HG03097 (cell line): ENCODE data around the gene RNF113B.

Experiments used
- ATAC-seq: cut with Tn5 transposase; IDR thresholded peaks from one replicate; pipeline ENCODE4 v1.9.1; 2021; ENCODE audit not compliant: unreplicated experiment, low FRiP score

The RNF113B gene

DNA sequence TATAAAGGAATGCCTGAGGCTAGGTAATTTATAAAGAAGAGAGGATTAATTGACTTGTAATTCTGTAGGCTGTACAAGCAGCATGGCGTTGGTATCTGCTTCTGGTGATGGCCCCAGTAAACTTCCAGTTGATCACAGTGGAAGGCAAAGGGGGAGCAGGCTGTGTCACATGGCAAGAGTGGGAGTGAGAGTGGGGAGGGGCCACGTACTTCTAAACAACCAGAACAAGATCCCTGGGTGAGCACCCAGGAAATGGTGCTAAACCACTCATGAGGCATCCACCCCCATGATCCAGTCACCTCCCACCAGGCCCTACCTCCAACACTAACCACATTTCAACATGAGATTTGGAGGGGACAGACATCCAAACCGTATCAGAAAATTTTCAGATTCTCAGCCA is 3.0 kb upstream of the RNF113B start:
- ATAC-seq: no peak

DNA sequence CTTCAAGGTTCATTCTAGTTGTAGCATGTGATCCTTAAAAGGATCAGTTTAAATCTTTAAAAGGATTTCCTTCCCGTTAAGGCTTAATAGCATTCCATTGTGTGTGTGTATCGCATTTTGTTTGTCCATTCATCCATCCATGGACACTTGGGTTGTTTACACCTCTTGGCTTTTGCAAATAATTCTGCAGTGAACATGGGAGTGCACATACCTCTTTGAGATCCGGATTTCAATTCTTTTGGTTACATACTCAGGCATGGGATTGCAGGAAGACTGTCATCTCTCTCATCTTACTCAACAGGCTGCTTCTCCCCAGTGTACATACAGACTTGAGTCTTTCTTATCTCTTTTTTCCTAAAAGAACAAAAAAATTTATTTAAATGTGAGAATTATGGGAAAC is 1.2 kb downstream of the RNF113B start:
- ATAC-seq: no peak

DNA sequence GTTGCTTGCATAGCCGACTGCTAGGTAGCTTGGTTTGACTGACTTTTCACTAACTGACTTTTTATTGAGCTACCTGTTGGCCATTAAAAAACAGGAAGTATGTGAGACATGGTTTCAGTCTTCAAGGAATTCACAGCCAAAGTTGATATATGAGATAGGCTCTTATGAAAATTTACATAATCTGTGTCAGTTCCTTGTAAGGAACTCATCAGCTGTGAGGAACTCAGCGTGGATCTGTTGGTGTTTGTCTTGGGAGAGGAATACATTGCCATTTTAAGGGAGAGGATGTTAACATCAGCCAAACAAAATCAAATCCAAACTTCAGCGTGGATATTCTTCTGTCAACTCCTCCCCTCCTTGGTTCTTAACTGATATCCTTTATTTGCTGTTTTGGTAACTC is 2.0 kb downstream of the RNF113B start:
- no peak for ATAC-seq

DNA sequence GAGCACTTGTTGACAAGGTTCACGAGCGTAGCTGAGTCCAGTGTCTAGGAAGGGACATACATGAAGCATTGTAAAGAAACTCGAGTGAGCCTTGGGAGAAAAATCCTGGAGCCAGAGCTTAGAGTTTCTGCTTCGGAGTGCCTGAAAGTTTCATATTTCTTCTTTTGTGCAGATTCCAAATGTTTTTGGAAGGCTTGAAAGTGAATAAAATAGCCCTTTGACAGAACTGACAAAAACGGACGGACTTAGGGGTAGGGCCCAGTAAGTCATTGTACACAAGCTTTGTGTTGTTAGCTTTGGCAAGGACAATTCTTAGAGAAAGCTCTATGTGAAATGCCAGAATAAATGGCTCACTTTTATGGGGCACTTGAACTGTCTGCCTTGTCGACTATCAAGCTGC is 2.8 kb downstream of the RNF113B start:
- no peak for ATAC-seq

DNA sequence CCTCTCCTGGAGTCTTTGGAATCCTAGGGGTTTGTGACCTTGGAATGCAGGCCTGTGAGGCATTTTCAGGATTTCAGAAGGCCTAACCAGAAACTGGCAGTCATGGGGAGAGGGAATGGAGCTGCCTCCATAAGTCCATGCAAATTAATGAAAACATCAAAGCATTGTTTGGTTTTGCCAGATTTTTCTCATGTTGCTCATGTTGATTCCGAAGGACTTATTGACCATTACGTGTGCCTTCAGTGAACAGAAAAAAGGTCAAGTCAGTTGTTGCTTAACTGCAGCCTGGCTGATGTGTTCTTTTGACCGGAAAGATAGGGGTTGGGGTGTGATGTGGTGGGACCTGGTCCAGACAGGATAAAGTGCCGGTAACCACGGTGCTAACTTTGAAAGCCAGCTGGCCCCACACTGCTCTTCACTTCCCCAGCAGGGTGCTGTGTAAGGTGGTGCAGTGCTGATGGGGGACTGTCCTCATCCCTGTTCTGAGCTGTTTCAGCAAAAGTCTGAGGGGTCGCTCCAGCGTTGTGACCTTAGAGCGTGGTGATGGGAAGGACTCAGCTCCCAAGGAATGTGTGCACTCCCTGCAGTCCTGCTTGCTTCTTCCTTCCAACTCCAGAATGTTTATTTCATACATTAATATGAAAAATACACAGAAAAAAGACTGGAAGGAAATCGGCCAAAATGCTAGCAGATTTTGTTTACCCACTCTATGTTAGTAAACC is 3.5 kb downstream of the RNF113B start:
- no peak for ATAC-seq

DNA sequence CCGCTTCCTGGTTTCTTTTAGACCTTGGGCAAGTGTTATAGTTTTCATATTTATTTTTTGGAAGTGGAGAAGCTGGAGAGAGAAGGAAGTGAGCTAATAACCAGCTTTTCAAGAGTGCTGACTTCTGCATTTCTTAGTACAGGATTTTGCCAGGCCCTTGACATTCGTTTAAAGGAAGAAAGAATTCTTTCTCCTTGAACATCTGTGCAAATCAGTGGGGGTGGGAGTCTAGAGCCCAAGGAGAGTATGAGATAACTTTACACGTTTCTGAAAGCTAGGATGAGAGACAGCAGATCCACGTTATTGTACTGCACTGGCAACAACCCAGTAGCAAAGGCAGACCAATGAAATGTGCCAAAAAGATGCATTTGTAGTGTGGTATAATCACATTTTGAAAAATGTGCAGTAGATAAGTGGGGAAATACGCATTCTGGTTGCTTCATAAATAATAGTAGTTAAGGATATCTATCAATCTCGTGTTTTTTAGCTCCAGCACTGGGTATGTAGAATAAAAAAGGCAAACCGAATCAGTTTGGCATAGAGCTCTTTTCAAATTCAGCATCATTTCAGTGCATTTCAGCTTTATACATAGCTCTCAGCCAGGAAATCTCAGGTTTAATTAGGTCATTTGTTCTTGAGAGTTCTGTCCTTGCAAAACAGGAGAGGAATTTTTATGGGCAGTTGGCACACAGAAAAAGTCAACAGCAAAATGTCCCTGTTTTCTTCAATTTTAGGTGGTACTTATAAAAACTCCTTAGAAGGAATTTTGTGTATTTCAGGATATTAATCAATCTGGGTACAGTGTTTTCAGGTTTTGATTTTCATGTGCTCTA is 4.3 kb downstream of the RNF113B start:
- ATAC-seq: no peak

DNA sequence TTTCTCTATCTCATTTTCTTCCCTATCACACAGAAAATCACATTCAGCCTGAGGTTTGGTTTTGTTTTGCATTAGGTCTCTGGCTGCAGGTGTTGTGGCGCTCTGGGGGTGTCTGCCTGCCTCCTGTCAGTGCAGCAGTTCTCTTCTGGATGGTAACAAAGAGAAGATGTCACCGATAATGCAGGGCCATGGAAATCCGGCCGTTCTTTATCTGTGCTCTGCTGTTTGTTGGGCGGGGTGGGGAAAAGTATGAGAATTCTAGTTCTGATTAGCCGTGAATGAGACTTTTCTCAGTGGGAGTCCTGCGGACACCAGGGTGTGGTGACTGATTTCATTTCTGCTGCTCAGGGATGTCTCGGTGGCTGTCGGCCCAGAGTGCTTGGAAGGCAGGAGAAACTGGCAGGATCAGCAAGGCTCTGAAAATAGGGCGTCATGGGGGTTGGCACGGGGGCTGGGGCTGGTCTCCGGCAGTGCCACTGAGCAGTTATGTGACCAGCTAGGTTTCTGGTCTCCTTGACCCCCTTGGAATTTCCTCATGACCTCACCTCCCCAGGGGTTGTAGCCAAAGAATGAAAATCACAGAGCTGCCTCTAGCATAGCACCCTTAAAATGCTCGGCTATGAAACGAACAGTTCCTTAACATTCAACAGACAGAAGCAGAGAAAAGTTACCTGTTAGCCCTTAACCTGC is 5.0 kb downstream of the RNF113B start:
- no peak for ATAC-seq

DNA sequence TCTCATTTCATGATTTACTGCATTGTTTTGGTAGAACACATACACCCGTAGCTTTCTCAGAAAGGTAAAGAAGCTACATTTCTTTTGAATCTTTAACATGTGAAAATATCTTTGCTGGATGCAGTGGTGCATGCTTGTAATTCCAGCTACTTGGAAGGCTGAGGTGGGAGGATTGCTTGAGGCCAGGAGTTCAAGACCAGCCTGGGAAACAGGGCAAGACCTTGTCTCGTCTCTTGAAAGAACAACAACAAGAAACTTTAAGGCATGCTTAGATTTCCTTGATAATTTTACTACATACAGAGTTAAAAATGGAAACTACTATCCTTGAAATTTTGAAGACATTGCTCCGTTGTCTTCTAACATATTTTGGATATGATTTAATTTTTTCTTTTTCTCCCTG is 7.7 kb downstream of the RNF113B start:
- ATAC-seq: no peak

DNA sequence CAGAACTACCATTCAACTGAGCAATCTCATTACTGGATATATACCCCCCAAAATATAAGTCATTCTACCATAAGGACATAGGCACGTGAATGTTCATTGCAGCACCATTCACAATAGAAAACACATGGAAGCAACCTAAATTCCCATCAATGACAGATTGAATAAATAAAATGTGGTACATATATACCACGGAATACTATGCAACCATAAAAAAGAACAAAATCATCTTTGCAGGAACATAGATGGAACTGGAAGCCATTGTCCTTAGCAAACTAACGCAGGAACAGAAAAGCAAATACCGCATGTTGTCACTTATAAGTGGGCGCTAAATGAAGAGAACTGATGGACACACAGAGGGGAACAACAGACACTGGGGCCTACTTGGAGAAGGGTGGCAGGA is 14.1 kb downstream of the RNF113B start:
- ATAC-seq: no peak

DNA sequence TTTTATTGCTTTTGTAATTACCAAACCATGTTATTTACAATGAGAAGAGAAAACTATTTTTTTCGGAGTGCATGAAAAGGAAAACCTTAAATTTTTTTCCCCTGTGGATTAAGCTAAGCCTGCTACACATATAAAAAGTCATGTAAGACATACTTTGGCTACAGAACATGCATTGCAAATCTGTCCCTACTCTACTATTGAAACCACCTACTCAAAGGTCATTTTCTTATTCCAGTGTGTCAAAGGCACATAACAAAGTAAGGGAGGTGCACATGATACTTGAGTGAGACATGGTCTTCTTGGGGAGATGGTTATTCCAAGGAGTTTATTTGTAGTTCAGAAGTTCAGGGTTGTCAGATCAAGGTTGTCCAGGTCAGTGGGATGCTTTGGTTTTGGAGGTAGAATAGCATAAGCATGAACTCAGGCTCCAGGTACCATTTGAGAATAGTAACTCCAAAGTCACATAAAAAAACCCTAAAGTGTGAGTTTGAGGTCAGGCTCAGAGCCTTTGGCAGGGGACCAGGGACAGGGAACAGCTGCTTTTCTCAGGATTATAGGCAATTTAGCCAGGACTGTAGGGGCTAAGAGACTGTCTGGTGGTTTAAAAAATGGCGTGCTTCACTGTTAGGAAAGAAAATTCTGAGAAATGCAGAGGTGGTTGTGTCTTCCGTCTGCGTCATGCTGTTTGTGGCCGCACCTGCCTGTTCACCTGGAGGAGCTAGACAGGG is 18.7 kb downstream of the RNF113B start:
- no peak for ATAC-seq

DNA sequence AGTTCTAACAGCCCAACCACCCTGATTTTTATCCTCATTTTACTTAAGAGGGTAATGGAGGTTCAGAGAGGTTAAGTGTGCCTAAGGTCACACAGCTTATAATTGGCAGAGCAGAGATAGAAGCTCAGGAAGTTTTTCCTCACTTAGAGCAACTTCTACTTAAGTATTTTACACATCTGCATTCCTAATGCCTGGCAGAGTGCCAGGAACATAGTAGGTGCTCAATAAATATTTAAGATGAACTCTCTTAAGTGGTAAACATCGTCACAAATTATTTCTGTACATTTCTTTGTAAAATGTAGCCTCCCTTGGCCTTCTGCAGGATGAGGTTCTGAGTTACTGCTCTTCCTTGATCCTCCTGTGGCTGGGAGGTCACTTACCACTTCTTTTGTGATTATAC is 19.5 kb downstream of the RNF113B start:
- ATAC-seq: no peak

DNA sequence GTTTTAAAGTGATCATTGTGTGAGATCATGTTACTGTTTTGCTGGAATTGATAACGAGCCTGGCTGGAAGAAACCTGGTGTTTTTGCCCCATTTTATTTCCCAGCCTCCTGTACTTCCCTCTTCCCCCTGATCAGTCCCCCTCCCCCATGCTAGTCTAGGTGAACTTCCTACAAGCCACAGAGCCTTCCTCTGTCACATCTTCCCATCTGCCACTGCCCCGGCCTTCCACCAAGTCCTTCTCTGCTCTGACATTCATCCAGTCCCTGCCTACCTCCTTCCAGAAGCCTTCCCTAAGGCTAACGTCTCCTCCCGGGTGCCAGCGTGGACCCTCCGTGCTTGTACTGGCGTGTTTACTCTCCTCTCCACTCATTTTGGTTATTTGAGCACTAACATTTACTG is 19.9 kb downstream of the RNF113B start:
- no peak for ATAC-seq

DNA sequence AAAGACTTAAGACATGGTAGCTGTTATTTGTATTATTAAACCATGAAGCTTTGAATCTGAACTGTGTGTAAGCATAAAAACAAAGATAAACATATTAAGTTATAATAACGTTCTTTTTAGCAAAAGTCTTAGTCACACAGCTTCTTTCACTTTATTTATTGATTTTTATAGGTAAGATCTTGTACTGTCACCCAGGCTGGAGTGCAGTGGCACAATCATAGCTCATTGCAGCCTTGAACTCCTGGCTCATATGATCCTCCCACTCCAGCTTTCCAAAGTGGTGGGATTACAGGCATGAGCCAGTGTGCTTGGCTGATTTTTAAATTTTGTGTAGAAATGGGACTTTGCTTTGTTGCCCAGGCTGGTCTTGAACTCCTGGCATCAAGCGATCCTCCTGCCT is 20.8 kb downstream of the RNF113B start:
- no peak for ATAC-seq

DNA sequence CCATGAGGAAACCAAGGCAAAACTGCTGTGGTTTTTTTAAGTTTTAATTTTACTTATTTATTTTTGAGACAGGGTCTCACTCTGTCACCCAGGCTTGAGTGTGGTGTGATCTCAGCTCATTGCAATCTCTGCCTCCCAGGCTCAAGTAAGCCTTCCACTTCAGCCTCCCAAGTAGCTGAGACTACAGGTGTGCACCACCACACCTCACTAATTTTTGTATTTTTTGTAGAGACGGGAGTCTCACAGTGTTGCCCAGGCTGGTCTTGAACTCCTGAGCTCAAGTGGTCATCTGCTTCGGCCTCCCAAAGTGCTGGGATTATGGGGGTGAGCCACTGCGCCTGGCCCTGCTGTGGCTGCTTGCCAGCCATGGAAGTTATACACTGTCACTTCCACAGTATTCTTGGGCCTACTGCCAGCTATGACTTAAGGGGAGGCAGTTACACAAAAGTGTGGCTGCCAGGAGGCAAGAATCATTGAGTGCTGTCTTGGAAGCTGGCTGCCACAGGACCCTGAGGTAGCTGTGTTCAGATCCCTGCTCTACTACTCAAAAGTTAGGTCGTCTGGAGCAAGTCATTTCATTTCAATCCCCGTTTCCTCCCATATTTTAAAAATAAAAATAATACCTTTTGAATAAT is 21.5 kb downstream of the RNF113B start:
- no peak for ATAC-seq

DNA sequence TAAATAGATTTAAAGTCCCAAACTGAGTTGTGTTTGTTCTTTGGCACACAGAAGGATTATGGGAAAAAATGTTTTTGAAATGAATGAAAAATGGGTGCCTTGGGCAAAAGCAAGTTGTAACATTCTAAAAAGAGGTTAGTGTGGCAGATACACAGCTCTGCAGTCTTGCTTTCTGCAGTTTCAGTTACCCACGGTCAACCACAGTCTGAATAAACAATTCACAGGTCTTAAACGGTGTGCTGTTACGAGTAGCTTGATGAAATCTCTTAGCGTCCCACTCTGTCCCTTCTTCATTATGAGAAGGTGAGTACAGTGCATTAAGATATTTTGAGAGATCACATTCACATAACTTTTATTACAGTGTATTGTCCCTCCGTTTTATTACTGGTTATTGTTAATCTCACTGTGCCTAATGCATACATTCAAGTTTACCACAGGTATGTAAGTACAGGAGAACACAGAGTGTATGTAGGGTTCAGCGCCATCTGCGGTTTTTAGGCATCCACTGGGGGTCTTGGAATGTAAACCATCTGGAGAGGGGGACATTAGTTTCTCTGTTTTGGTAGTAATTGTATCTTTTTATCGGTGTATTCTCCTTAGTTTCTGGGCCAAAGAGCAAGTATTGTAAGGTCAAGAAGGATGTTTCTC is 26.1 kb downstream of the RNF113B start:
- ATAC-seq: no peak

DNA sequence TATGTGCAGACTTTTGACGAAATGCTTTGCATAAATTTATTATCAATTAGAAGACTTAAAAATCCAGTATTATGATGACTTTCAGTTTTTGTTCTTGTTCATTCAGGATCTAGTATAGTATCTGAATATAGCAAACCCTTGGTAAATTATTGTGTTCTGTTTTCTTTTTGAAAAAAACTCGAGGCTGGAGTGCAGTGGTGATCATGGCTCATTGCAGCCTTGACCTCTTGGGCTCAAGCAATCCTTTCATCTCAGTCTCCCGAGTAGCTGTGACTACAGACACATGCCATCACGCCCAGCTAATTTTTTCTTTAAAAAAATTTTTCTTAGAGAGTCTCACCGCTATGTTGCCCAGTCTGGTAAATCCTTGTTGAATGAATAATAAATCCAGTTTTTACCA is 29.5 kb downstream of the RNF113B start:
- no peak for ATAC-seq

DNA sequence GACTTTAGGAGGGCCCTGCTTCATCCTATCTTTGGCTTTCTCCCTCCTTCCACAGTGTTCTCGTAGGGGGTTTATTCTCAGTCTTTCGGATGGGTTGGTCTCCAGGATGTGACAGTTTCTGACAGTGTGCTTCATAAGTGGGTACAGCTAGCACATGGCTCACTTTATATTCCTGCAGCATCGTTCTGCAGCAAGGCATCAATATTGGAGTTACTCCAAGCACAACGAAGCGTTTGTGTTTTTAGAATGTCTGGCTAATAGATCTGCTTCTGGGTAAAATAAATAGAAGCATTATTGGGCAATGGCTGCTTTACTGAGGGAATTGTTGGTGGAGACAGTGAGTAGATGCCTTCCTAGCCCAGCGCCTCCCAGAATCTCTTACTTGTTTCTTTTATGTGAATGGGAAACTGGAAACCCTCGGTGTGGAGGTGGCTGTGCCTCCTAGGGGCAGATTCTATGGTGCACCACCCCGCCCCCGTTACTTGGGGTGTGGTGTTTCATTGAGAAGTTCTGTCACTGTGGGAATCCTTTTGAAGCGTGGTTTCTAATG is 32.2 kb downstream of the RNF113B start:
- ATAC-seq: no peak

DNA sequence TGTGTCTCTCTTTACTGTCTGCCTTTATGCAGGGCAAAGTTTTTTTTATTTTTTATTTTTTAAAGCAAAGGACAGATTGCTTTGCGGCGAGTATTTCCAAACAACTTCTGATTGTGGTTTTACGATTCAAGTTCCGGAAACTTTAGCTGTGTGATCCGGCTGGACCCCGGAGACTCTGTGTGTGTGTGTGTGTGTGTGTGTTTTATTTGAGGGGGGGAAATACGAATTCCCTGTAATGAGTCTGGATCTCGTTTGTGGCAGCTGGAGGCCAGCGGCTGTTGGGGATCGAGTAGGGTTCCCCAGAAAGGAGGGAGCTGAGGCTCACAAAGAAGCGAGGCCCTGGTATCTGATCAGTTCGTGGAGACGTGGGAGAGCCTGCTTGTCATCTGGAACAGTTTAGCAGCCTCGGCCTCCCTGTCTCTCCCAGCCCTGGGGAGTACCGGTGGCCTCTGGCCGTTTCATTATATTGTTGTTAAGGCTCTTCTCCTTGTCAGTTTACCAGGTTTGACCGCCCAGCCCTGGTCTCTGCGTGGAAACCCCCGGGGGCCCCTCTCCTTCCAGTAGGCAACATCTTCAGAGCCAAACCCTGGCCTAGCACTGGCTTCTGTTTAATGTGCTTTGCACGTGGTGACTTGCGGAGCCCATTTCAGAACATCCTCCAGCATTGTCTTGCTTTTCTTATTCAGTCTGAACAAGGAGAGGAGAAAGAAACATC is 32.9 kb downstream of the RNF113B start:
- no peak for ATAC-seq

DNA sequence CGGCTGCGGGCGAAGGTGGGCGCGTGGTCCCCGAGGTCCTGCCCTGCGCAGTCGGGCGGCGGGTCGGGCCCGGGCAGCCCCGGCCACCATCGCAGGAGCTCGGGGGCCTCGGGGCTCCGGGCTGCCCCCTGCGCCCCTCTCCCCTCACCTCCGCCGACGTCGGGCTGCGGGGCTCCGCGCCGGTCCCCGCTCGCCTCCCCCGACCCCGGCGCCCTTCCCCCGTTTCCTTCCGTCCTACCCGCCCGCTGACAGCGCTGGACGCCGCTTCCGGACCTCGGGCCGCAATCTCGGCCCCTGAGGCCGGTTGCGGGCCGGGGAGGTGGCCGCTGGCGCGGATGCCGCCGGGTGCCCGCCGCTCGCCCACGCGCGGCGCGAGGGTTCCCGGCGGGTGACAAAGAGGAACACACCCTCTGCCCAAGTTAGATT is 33.5 kb downstream of the RNF113B start:
- ATAC-seq: no peak
